A673 (cell line): ENCODE results near the gene ECI1.

Experiments used
- EZH2 ChIP-seq: fragments of 200-600 bp; sonication (generic); IDR thresholded peaks from 2 replicates; pipeline ENCODE4 v1.6.1; 2017; ENCODE audit warnings: borderline replicate concordance, low read depth, mild to moderate bottlenecking, mixed read lengths, antibody characterized with exemption, low read length; ENCODE audit not compliant: poor library complexity, severe bottlenecking
- TF ChIP-seq, protein P1 (sequence below): fragments of 300-800, 200-600 bp; sonication (generic); conservative IDR thresholded peaks from 2 replicates; pipeline ENCODE4 v1.5.1; 2017; ENCODE audit warnings: low read depth, mild to moderate bottlenecking, antibody characterized with exemption, low read length, moderate library complexity, mixed read lengths

DNA sequence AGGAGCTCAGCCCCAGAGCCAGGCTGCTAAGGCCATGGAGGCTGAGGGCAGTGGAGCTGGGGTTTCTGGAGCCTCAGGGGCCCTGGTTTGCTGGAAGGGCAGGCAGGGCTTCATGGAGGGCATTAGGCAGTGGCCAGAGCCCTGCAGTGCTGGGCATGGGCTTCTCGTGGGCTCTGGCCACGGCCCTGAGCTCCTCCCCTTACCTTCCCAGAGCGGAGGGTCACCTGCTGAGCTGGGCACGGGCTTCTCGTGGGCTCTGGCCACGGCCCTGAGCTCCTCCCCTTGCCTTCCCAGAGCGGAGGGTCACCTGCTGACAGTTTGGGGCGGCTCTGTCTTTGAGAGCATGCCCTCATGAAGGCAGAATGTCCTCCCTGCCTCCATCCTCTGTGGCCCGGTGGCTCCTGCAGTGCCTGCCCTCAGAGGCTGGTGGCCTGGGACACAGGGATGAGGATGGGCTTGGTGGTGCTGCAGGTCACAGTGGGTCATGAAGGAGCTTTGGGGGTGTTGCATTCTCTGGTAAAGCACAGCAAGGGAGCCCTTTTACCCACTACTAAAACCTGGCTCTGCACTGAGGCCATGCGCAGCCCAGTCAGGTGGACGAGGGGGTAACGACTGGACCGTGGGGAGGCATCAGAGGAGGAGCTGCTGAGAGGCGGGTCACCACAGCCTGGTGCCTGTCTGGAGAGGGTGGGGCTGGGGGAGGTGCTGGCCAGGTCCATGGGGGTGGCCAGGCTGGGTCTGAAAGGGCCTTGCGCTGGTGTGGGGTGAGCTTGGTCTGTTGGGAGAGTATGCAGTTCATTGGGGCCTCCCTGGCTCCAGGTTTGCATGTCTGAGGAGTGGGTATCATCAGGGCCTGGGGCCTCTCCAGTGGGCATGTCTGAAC lies 19.4 kb upstream of the ECI1 start:
- TF ChIP-seq, protein P1, sequence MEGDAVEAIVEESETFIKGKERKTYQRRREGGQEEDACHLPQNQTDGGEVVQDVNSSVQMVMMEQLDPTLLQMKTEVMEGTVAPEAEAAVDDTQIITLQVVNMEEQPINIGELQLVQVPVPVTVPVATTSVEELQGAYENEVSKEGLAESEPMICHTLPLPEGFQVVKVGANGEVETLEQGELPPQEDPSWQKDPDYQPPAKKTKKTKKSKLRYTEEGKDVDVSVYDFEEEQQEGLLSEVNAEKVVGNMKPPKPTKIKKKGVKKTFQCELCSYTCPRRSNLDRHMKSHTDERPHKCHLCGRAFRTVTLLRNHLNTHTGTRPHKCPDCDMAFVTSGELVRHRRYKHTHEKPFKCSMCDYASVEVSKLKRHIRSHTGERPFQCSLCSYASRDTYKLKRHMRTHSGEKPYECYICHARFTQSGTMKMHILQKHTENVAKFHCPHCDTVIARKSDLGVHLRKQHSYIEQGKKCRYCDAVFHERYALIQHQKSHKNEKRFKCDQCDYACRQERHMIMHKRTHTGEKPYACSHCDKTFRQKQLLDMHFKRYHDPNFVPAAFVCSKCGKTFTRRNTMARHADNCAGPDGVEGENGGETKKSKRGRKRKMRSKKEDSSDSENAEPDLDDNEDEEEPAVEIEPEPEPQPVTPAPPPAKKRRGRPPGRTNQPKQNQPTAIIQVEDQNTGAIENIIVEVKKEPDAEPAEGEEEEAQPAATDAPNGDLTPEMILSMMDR = no peak
- no peak for TF ChIP-seq EZH2
